GM23248 (cell line): ENCODE data around the gene MOB3B.

Experiments used
- EZH2 ChIP-seq: fragments of 200-600 bp; sonication (generic); IDR thresholded peaks from 2 replicates; pipeline ENCODE4 v1.6.1; 2018; ENCODE audit warnings: antibody characterized with exemption, mild to moderate bottlenecking; ENCODE audit not compliant: insufficient read depth, poor library complexity, severe bottlenecking
- EZH2phosphoT487 ChIP-seq: fragments of 200-600 bp; sonication (generic); IDR thresholded peaks from 2 replicates; pipeline ENCODE4 v1.6.1; 2018; ENCODE audit warnings: antibody characterized with exemption, moderate library complexity, mild to moderate bottlenecking, low read depth; ENCODE audit not compliant: insufficient read depth

DNA sequence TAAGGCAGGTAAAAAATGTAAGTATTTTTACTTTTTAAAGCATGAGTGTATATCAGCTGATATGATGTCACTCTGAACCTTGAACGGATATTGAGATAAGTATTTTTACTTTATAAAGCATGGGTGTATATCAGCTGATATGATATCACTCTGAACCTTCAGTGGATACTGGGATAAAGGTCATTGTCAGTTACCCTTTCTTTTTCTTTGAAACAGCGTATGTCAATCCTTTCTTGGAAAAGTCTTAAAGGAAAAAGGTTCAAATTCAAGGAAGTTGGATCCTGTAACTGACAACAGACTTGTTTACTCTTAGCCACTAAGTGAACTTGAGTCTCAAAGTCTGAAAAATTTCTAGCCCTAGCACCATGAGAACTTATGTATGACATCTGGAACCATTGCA, 67.2 kb downstream of the MOB3B start:
- TF ChIP-seq EZH2 (no peak), EZH2phosphoT487 (no peak)
